Measurements from ENCODE around the gene ZNF780B.
A peak's percentile ranks its signal among the peaks of the same experiment; 100 is the strongest.
"Not testable (repeated sequence)": the region's sequence is repeated elsewhere in the genome, so short reads cannot be mapped to it uniquely, and the experiment has no call there.

ZNF780B gene

DNA sequence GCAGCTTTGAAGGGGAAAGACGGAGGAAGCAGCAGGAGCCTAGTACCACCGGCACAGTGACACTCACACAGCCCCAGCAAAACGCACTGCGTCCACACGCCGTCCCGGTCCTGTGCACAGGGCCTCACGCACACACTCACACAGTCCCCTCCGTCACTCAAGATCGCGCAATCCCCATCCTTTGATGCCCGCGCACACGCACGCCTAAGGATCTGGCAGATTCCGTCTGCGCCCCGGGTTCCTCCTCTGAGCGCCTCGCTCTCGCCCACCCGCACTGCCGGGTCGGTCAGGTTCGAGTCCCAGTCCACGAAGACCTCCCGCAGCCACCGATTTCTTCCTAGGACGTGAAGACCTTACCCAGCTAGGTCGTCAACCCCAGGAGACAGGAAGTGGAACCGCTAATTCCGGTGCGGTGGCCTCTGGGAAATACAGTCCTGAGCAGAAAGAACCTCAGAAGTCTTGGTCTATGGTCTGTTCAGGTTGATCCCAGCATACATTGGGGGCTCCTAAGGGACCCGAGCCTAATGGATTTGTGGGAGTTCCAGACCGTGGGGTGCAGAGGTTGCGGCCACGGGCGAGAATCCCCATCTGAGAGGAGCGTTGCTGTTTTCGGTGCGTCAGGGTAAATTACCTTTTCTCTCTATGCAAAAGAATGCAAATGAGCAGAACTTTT, at the start of gene ZNF780B:
TSS of gene ZNF780B (minus strand) at position 400 of the 673 bp plus-strand sequence. CDS start 5,899 bp downstream, outside the sequence.
- peak; percentile 64 for DNase-seq (ENCODE audit: low read depth)

DNA sequence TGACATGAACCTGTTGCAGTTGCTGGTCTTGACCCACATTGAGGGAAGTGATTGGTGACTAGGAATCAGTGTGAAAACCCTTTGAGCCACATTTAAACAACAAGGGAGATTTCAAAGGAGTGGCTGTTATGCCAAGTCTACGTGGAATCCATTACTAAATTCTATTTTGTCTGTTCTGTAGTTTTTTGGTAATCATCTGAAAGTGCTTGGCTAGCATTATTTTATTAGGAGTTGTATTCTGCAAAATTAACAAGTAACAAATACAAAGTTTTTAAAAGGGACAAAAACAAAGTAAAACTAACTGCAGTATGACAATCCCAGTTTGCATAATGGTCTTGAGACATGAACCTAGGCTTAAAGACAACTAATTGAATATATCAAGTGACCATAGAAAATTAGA, 48.7 kb upstream of the ZNF780B start:
- DNase-seq (ENCODE audit: low read depth) = no peak

DNA sequence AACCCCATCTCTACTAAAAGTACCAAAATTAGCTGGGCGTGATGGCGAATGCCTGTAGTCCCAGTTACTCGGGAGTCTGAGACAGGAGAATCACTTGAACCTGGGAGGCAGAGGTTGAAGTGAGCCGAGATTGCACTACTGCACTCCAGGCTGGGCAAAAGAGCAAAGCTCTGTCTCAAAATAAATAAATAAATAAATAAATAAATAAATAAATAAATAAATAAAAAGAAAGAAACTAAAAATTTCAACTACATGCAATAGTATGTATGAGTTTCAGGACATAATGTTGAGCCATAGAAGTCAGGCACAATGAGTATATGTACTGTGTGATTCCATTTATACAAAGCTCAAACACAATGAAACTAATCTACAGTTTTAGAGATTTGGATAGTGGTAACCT, 47.6 kb upstream of the ZNF780B start:
- no peak for DNase-seq (ENCODE audit: low read depth)

DNA sequence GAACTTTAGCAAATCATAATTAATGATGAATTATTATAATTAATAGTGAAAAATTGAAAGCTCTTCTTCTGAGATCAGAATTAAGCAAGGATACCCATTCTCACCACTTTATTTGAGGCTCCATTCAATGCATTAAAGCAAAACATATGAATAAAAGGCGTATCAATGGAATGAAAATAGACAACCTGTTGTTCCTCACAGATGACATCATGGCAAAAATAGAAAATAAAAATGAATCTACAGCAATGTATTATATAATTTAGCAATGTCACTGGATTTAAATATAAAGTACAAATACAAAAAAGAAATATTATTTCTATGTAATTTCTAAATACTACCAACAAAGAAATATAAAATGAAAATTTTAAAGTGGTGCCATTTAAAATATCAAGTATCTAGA, 45.8 kb upstream of the ZNF780B start:
- no peak for DNase-seq (ENCODE audit: low read depth)

DNA sequence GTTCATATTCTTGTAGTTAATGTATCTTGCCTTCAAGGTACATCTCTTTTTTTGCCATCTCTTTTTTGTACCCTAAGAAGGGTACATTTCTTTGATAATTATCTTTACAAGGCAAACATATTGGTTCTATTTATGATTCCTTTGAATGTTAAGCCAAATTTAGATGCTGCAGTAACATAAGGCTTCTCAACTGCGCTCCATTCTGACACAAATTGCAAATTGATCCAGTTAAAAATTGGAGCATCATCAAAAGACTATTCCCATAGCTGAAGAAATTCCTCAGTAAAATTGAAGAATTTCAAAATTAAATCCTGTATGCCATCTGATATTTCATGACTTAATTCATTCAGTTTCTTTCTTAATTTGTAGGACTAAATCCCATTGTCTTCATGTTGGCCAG, 37.4 kb upstream of the ZNF780B start:
- no peak for DNase-seq (ENCODE audit: low read depth)

DNA sequence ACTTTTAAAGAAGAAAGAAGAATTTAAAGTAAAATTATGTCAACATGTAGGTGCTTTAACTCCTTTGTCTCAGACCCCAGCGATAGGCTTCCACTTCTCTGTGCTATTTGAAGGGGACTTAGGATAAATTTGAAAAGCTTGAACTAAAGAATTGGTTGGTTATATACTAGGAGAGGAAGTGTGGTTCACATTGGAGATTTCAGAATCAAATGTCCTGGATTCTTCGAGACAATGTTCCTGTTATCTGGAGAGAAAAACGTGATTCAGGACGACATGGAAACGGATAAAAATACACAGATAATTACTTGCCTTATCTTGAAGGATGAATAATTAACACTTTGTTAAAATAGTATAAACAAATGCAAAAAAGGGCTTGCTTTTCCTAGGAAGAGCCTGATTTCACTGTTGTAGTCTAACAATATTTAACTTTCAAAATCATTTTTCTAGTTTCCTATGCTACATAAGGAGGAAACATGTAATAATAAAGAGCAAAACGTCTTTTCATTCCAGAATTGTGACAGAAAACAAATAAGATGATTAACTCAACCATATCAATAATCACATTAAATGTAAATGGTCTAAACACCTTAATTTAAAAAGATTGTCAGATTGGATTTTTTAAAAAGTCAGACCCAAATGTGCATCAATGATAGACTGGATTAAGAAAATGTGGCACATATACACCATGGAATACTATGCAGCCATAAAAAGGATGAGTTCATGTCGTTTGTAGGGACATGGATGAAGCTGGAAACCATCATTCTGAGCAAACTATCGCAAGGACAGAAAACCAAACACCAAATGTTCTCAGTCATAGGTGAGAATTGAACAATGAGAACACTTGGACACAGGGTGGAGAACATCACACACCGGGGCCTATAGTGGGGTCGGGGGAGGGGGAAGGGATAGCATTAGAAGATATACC, 35.4 kb upstream of the ZNF780B start:
- peak; percentile 2 for DNase-seq (ENCODE audit: low read depth)

DNA sequence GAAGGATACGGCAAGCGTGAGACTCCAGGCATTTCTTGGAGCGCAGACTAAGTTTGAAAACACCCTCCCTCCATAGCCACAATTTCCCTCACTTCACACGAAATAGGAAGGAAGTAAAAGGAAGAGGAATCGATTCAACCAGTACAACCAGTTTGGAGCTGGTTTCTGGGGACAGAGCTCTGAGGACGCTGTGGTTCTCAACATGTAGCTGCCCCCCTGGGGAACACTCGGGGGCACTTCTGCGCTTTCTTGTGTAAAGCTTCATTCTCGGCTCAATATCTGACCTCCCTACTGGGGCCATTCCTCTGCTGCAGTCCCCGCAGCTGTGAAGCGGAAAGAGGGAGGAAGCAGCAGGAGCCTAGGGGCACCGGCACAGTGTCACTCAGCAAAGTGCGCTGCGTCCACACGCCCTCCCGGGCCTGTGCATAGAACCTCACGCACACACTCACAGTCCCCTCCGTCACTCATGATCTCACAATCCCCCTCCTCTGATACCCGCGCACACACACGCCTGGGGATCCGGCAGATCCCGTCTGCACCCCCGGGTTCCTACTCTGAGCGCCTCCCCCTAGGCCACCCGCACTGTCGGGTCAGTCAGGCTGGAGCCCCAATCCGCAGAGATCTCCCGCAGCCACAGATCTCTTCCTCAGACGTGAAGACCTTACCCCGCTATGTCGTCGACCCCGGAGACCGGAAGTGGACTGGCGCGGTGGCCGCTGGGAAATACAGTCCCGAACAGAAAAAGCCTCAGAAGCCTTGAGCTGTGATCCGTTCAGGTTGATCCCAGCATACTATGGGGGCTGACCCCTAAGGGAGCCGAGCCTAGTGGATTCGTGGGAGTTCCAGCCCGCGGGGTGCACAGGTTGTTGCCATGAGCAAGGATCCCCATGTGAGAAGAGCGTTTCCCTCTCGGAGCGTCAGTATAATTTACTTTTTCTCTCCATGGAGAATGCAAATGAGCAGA, 34.5 kb upstream of the ZNF780B start, which contains the start of gene ZNF780A:
TSS of gene ZNF780A (minus strand) at position 703 of the 964 bp plus-strand sequence. CDS start 6,190 bp downstream, outside the sequence.
- peak; percentile 69 for DNase-seq (ENCODE audit: low read depth)

DNA sequence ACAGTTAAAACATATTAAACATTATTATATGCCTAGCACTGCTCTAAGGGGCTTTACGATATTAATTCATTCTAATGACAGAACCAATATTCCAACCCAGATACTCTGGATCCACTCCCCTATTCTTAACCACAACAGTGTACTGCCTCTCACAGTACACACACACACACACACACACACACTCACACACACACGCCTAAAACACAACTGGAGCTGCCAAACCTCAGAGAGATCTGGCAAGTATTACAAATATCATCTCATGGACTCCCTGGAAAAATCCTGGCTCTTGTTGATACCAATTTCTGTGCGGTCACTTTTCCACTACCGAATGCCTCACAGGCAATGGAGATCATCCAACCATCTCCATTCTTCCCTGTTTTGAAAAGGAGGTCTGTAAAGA, 33.4 kb upstream of the ZNF780B start:
- peak; percentile 3 for DNase-seq (ENCODE audit: low read depth)

DNA sequence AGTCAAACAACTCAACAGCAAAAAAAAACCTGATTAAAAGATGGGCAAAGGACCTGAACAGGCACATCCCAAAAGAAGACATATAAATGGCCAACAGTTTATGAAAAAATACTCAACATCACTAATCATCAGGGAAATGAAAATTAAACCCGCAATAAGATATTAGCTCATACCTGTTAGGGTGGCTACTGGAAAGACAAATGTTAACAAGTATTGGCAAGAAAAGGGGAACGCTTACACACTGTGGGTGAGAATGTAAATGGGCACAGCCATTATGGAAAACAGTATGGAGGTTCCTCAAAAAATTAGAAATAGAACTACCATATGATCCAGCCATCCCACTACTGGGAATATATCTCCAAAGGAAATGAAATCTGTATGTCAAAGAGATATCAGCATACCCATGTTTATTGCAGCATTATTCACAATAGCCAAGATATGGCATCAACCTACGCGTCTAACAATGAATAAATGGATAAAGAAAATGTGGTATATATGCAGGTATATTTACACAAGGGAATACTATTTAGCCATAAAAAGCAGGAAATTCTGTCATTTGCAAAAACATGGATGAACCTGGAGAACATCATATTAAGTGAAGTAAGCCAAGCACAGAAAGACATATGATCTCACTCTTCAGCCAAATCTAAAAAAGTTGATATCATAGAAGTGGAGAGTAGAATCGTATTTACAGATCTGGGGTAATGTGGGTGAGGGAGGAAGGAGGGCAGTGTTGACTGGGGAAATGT, 32.4 kb upstream of the ZNF780B start:
- no peak for DNase-seq (ENCODE audit: low read depth)

DNA sequence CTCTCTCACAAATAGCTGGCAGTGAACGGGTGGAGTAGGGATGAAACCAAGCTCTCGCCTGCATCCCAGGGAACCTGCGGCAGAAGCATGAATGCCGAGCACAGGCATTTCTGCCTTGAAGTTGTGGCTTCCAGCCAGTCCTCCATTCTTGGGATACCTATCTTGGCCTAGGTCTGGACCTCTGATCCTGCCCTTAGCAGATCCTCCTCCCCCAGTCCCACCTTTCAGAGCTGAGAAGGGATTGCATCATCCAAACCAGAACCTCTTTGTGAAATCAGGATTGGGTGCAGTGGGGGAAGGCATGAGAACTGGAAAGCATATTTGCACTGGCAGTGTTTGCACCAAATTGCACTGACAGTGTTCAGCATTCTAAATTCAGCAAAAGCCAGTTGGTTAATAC, 28.9 kb upstream of the ZNF780B start:
- DNase-seq (ENCODE audit: low read depth) = no peak

DNA sequence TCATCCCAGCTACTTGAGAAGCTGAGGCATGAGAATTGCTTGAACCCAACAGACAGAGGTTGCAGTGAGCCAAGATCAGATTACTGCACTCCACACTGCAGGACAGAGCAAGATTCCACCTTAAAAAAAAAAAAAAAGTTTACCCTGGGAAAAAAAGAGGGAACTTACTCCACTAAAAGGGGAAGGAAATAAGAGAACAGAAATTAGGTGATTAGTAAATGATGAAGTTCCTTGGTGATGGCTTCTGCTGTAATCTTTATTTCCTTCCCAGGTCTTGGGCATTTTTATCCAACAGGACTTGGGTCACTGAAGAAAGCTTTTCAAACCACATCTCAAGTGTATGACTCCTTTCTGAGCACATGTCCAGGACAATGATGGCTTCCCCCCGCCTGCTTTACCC, 25.4 kb upstream of the ZNF780B start:
- DNase-seq (ENCODE audit: low read depth) = no peak

DNA sequence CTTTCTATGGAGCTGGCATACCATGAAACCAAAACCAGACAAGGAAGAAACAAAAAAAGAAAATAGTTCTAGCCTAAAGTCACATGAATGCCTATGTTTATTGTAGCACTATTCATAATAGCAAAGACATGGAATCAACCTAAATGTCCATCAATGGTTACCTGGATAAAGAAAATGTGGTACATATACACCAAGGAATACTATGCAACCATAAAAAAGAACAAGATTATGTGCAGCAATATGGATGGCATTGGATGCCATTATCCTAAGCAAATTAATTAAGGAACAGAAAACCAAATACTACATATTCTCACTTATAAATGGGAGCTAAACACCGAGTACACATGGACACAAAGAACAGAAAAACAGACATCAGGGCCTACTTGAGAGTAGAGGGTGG, 24.3 kb upstream of the ZNF780B start:
- no peak for DNase-seq (ENCODE audit: low read depth)

DNA sequence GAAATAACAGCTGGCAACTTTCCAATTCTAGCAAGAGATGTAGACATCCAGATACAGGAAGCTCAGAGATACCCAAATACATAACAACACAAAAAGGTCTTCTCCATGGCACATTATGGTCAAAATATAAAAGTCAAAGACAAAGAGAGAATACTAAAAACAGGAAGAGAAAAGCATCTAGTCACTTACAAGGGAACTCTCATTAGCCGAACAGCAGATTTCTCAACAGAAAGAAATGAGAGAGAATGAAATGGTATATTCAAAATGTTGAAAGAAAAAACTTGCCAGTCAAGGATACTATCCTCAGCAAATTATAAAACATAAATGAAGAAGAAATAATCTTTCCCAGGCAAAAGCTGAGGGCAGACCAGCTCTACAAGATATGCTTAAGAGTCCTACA, 22.3 kb upstream of the ZNF780B start:
- DNase-seq (ENCODE audit: low read depth) = no peak

DNA sequence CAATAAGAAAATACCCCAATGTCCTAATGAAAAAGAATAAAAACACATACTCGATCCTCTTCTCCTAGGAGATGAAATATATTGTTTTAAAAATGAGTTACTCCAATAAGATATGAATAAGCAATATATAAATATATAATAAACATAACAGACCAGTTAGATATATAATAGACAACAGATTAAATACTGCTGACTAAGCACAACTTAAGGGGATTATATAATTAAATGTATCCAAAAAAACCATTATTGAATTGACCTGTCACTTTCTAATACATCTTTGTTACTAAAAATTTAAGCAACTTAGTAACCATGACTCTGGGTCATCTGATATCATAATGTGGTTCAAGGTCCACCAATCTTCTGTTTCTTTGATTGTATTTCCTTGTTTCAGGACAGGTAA, 14.0 kb upstream of the ZNF780B start:
- DNase-seq (ENCODE audit: low read depth) = no peak

DNA sequence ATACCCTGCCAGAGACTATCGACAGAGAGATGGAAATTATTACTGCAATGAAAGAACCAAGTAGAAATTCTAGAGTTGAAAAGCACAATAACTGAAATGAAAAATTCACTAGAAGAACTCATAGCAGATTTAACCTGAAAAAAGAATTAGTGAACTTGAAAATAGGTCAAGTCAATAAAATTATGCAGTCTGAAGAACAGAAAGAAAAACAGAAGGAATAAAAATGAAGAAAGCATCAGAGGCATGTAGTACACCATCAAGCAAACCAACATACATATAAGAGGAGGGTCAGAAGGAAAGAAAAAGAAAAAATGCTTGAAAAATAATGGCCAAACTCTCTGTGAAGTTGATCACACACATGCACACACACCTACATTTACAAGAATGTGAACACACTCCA, 3.6 kb upstream of the ZNF780B start:
- no peak for DNase-seq (ENCODE audit: low read depth)

DNA sequence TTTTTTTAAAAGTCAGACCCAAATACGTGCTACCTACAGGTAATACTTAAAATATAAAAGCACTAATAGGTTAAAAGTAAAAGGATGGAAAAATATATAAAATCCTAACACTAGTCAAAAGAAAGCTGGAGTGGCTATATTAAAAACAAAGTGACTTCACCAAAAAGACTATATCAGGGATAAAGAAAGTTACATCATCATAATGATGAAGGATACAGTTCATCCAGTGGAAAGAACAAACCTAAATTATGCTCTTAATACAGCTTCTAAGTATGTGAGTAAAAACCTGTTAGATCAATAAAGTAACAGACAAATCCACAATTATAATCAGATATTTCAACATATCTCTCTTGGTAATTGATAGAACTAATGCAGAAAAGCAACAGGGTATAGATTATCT, 1.1 kb upstream of the ZNF780B start:
- no peak for DNase-seq (ENCODE audit: low read depth)

DNA sequence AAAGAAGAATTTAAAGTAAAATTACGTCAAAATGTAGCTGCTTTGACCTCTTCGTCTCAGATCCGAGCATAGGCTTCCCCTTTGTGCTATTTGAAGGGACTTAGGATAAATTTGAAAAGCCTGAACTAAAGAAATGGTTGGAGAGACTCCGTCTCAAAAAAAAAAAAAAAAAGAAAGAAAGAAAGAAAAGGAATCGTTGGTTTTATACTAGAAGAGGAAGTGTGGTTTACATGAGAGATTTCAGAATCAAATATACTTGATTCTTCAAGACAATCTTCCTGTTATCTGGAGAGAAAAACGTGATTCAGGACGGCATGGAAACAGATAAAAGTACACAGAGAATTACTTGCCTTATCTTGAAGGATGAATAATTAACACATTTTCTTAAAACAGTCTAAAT, 474 bp upstream of the ZNF780B start:
- DNase-seq (ENCODE audit: low read depth) = no peak

DNA sequence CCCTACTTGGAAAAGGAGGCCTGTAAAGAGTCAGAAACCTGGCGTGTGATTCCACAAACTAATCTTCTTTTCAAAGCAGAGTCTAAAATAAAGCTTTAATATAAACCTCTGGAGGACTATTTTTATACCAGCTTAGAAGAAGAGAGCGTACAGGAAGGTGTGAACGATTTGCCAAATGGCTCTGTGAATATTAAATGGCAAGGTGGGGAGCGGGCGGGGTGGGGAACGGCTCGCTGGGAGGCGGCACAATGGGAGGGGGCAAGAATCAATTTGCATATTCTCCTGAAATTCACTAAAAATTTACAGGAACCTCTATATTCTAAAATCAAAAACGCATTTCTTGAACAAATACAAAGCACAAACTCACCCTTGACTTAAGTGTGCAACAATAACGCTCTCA, 982 bp downstream of the ZNF780B start:
- DNase-seq (ENCODE audit: low read depth) = no peak

DNA sequence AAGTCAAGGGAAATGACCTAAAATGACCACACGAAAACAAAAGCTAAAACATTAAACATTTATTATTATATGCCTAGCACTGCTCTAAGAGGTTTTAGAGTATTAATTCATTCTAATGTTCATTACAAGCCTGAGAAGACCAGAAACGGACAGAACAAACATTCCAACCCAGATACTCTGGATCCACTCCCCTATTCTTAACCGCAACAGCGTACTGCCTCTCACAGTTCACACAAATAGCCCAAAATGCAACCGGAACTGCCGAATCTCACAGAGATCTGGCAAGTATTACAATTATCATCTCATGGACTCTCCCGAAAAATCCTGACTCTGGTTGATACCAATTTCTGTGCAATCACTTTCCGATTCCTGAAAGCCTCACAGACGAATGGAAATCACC, 1.4 kb downstream of the ZNF780B start:
- DNase-seq (ENCODE audit: low read depth) = no peak

DNA sequence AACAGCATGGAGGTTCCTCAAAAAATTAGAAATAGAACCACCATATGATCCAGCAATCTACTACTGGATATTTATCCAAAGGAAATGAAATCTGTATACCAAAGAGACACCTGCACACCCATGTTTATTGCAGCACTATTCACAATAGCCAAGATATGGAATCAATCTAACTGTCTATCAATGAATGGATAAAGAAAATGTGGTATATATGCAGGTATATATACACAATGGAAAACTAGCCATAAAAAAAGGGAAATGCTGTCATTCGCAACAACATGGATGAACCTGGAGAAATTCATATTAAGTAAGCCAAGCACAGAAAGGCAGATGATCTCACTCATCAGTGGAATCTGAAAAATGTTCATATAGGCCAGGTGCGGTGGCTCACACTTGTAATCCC, 2.5 kb downstream of the ZNF780B start:
- DNase-seq (ENCODE audit: low read depth) = no peak

DNA sequence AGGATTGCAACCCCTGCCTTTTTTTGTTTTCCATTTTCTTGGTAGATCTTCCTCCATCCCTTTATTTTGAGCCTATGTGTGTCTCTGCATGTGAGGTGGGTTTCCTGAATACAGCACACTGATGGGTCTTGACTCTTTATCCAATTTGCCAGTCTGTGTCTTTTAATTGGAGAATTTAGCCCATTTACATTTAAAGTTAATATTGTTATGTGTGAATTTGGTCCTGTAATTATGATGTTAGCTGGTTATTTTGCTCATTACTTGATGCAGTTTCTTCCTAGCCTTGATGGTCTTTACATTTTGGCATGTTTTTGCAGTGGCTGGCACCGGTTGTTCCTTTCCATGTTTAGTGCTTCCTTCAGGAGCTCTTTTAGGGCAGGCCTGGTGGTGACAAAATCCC, 14.3 kb downstream of the ZNF780B start:
- DNase-seq (ENCODE audit: low read depth) = not testable (repeated sequence)
